ENCODE measurements around the gene CCDC57.

Gene CCDC57

DNA sequence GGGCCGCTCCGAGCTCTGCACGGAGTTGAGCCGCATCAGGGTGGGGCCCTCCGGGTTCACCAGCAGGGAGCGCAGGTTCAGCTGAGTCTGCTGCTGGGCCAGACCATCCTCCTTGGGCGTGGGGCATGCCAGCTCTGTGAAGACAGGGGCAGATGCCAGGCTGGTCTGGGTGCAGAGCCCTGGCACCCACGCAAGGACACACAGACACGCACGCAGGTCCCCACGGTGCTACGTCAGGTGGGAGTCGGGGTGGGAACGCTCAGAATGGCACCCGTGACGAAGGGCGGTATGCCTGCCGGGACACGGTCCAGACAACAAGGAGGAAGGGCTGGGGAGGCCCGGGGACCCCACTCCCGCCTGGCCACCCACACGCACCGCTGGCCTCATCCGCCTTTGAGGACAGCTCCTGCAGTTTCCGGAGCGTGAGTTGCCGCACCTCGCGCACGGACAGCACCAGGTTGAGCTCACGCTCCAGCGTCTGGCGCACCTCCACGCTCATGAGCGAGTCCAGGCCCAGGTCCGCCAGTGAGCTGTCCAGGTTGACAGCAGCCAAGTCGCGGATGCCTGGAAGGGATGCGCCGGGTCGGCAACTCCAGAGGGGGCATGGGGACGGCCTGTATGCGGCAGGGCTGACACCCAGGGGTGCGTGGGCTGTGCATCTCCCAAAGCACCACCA lies 131.7 kb downstream of the CCDC57 start:
- Mint-ChIP-seq H3K27ac (no peak overlapping the region), H3K36me3 (ENCODE audit: low read depth) (peaks cover 88% of the 10 kb centered on the region), H3K27me3 (peaks cover 1% of the 10 kb centered on the region), H3K9me3 (no peaks in the 10 kb centered on the region), H3K4me3 (no peak overlapping the region), H3K4me1 (ENCODE audit: low read depth) (peaks cover 5% of the 10 kb centered on the region)
- intact Hi-C loops (cut with micrococcal nuclease): no loop called here

DNA sequence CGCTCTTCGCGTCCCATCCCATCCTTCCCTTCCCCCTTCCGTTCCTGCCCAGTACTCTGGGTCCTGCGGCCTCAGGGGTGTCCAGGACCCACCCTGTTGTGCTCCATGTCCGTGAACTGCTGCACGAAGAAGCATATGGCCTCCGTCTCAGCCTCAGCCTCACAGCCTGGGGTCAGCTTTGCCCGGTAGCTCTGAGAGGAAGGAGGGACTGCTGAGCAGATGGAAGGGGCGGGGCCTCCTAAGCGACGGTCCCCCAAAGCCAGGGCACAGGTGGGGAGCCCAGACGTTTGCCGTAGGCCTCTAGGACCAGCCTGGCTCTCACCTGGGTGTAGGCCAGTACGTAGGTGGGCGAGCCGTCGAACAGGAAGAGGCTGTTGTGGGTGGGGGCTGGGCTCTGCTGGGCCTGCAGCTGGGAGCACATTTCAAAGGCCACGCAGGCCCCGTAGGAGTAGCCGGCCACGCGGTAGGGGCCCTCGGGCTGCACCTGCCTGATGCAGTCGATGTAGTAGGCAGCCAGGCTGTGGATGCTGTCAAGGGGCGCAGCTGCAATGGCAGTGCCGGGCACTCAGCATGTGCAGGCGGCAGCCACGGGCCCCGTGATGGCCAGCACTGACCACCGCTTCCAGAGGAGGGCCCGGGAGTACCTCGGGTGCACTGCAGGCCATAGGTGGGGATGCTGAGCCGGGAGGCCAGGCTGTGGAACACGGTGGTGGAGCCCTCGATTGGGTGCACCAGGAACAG lies 132.4 kb downstream of the CCDC57 start:
- H3K27ac Mint-ChIP-seq: no peak overlapping the region
- peaks cover 1% of the 10 kb centered on the region for H3K27me3 Mint-ChIP-seq
- no peaks in the 10 kb centered on the region for H3K9me3 Mint-ChIP-seq
- peaks cover 5% of the 10 kb centered on the region for H3K4me1 Mint-ChIP-seq (ENCODE audit: low read depth)
- no peak overlapping the region for H3K4me3 Mint-ChIP-seq
- intact Hi-C loops (cut with micrococcal nuclease): no loop called here
- H3K36me3 Mint-ChIP-seq (ENCODE audit: low read depth): peaks cover 81% of the 10 kb centered on the region

GRCh38 chr17:82079001-82079677 lies 133.5 kb downstream of the CCDC57 start:
- peaks cover 70% of the 10 kb centered on the region for H3K36me3 Mint-ChIP-seq (ENCODE audit: low read depth)
- intact Hi-C loops (cut with micrococcal nuclease): no loop called here
- H3K4me1 Mint-ChIP-seq (ENCODE audit: low read depth): peaks cover 5% of the 10 kb centered on the region
- H3K27me3 Mint-ChIP-seq: peaks cover 1% of the 10 kb centered on the region
- H3K4me3 Mint-ChIP-seq: no peak overlapping the region
- H3K27ac Mint-ChIP-seq: no peak overlapping the region
- H3K9me3 Mint-ChIP-seq: no peaks in the 10 kb centered on the region

GRCh38 chr17:82078433-82078832 lies 134.2 kb downstream of the CCDC57 start:
- intact Hi-C loops (cut with micrococcal nuclease): no loop called here
- Mint-ChIP-seq H3K4me3 (no peak overlapping the region), H3K9me3 (no peaks in the 10 kb centered on the region), H3K4me1 (ENCODE audit: low read depth) (peaks cover 5% of the 10 kb centered on the region), H3K27me3 (peaks cover 7% of the 10 kb centered on the region), H3K27ac (no peak overlapping the region), H3K36me3 (ENCODE audit: low read depth) (peaks cover 63% of the 10 kb centered on the region)

DNA sequence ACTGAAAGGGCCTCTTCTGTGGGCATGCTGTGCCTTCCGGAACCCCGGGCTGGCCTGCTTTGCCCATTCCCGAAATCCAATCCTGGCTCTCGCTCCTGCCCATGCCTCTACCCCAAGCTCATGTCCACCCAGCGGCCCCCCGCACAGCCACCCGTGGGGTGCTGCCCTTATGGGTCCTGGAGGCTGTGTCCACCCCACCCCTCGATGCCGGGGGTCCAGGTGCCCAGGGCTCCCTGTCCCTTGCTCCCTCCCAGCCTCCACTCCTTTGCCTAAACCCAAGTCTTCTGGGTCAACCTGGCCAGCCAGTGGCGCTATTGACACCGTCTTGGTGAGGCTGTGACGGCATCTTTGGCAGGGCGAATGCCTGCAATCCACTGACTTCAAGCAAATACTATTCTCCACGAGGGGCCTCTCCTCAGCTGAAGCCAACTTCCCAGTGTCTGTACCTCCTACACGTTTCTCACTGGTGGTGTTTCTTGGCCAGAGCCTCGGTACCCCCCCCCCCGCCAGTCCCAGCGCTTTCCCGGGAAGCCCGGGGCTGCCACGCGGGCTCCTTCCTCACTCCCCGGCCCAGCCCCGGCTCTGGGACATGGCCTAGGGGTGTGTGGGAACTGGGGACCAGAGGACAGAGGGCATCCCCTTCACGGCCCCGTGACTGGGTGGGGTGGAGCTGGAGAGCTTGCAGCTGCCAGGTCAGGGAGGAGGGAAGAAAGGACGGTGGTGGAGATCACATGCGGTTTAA lies 134.9 kb downstream of the CCDC57 start:
- no peaks in the 10 kb centered on the region for H3K9me3 Mint-ChIP-seq
- H3K4me1 Mint-ChIP-seq (ENCODE audit: low read depth): peaks cover 5% of the 10 kb centered on the region
- H3K27ac Mint-ChIP-seq: no peak overlapping the region
- H3K4me3 Mint-ChIP-seq: no peak overlapping the region
- intact Hi-C loops (cut with micrococcal nuclease): no loop called here
- peaks cover 56% of the 10 kb centered on the region for H3K36me3 Mint-ChIP-seq (ENCODE audit: low read depth)
- H3K27me3 Mint-ChIP-seq: peaks cover 7% of the 10 kb centered on the region

- peaks cover 5% of the 10 kb centered on the region for H3K4me1 Mint-ChIP-seq (ENCODE audit: low read depth)
- no peak overlapping the region for H3K4me3 Mint-ChIP-seq
- H3K27me3 Mint-ChIP-seq: peaks cover 9% of the 10 kb centered on the region
- no peaks in the 10 kb centered on the region for H3K9me3 Mint-ChIP-seq
- H3K36me3 Mint-ChIP-seq (ENCODE audit: low read depth): peaks cover 48% of the 10 kb centered on the region
- intact Hi-C loops (cut with micrococcal nuclease): no loop called here
- H3K27ac Mint-ChIP-seq: no peak overlapping the region
Measured at GRCh38 chr17:82076785-82077591, 135.7 kb downstream of the CCDC57 start.

DNA sequence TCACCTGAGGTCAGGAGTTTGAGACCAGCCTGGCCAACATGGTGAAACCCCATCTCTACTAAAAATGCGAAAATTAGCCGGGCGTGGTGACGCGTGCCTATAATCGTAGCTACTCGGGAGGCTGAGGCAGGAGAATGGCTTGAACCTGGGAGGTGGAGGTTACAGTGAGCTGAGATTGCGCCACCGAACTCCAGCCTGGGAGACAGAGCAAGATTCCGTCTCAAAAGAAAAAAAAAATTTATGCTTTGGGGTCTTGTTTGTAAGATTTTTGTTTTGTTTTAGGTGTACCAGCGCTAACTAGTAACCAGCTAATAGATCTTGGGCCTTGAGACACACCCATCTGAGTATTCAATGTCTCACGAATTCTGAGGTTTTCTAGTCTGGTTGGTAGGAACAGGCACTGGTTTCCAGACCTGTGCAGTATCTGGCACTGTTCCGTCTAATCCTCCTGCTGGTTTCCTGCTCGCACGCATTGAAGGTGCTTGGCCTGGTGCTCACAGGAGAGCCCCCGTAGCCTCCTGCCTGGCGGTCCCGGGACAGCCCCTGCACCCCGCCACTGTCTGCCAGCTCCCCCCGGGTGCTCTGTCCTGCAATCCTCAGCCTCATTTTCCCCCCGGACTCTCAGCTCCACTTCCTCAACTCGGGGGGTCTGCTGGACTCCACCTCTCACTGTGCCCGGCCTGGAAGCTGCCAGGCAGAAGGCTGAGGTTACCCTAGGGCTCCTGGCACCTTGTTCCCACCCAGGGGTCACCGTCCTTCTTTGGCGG lies 136.4 kb downstream of the CCDC57 start:
- no peak overlapping the region for H3K27ac Mint-ChIP-seq
- peaks cover 9% of the 10 kb centered on the region for H3K27me3 Mint-ChIP-seq
- H3K4me3 Mint-ChIP-seq: no peak overlapping the region
- H3K9me3 Mint-ChIP-seq: no peaks in the 10 kb centered on the region
- peaks cover 5% of the 10 kb centered on the region for H3K4me1 Mint-ChIP-seq (ENCODE audit: low read depth)
- intact Hi-C loops (cut with micrococcal nuclease): no loop called here
- peaks cover 40% of the 10 kb centered on the region for H3K36me3 Mint-ChIP-seq (ENCODE audit: low read depth)

DNA sequence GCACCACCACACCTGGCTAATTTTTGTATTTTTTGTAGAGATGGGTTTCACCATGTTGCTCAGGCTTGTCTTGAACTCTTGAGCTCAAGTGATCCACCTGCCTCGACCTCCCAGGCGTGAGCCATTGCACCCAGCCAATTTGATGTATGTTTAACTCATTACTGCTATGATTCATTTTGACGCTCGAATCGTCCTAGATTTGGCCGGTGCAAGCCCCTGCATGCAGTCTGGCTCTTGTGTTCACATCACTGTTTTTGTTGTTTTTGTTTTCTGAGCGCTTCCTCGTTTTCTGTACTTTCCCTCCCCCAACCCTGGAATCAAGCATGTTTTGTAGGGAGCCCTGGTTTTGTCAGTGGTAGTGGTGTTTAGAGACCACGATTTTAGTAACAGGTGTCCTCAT lies 139.2 kb downstream of the CCDC57 start:
- peaks cover 13% of the 10 kb centered on the region for H3K36me3 Mint-ChIP-seq (ENCODE audit: low read depth)
- no peak overlapping the region for H3K27ac Mint-ChIP-seq
- intact Hi-C loops (cut with micrococcal nuclease): no loop called here
- H3K9me3 Mint-ChIP-seq: no peaks in the 10 kb centered on the region
- peaks cover 9% of the 10 kb centered on the region for H3K27me3 Mint-ChIP-seq
- H3K4me1 Mint-ChIP-seq (ENCODE audit: low read depth): peaks cover 5% of the 10 kb centered on the region
- no peak overlapping the region for H3K4me3 Mint-ChIP-seq

GRCh38 chr17:82072827-82073226 lies 139.8 kb downstream of the CCDC57 start:
- Mint-ChIP-seq H3K27ac (no peak overlapping the region), H3K36me3 (ENCODE audit: low read depth) (peaks cover 7% of the 10 kb centered on the region), H3K4me1 (ENCODE audit: low read depth) (no peaks in the 10 kb centered on the region)

GRCh38 chr17:82070611-82071010 lies 142.0 kb downstream of the CCDC57 start:
- Mint-ChIP-seq H3K27ac (no peak overlapping the region), H3K27me3 (peaks cover 8% of the 10 kb centered on the region), H3K36me3 (ENCODE audit: low read depth) (no peaks in the 10 kb centered on the region), H3K4me3 (no peak overlapping the region), H3K9me3 (no peaks in the 10 kb centered on the region), H3K4me1 (ENCODE audit: low read depth) (peaks cover 8% of the 10 kb centered on the region)
- intact Hi-C loops (cut with micrococcal nuclease): no loop called here

More at GRCh38 chr17:82072827-82073226, 139.8 kb downstream of the CCDC57 start:
- Mint-ChIP-seq H3K27me3 (peaks cover 9% of the 10 kb centered on the region), H3K9me3 (no peaks in the 10 kb centered on the region), H3K4me3 (no peak overlapping the region)
- intact Hi-C loops (cut with micrococcal nuclease): no loop called here

- H3K36me3 Mint-ChIP-seq (ENCODE audit: low read depth): peaks cover 33% of the 10 kb centered on the region
- H3K4me1 Mint-ChIP-seq (ENCODE audit: low read depth): peaks cover 19% of the 10 kb centered on the region
- peak within 1 kb of the TSS; percentile 78 for H3K4me3 Mint-ChIP-seq
- no peaks in the 10 kb centered on the region for H3K9me3 Mint-ChIP-seq
- intact Hi-C loops (cut with micrococcal nuclease): no loop called here
- H3K27me3 Mint-ChIP-seq: no peaks in the 10 kb centered on the region
- peak within 1 kb of the TSS; percentile 90 for H3K27ac Mint-ChIP-seq
Measured at GRCh38 chr17:82065638-82066303, 146.9 kb downstream of the CCDC57 start, which contains the start of gene DUS1L. Gene DUS1L (minus strand): TSS chr17:82065804. CDS start chr17:82065059, 745 bp downstream.

- intact Hi-C loops (cut with micrococcal nuclease): no loop called here
- Mint-ChIP-seq H3K4me1 (ENCODE audit: low read depth) (peaks cover 19% of the 10 kb centered on the region), H3K4me3 (peak overlapping the region; percentile 74), H3K27ac (peak overlapping the region; percentile 90), H3K9me3 (no peaks in the 10 kb centered on the region), H3K27me3 (no peaks in the 10 kb centered on the region), H3K36me3 (ENCODE audit: low read depth) (peaks cover 38% of the 10 kb centered on the region)
Measured at GRCh38 chr17:82065193-82065637, 147.4 kb downstream of the CCDC57 start.
